Measurements from ENCODE around the gene APOLD1.
"Not testable (repeated sequence)": the region's sequence is repeated elsewhere in the genome, so short reads cannot be mapped to it uniquely, and the experiment has no call there.

Gene APOLD1

GRCh38 chr12:12839003-12839395 is 53.5 kb downstream of the APOLD1 start:
- H3K4me3 ChIP-seq (replicated peaks; ENCODE audit: low read depth, low read length): no peak overlapping the region
- no peak for DNase-seq (ENCODE audit: extremely low read depth, low read depth)
- TF ChIP-seq CTCF (IDR thresholded peaks at IDR 0.05; ENCODE audit: low read depth, low read length, missing control alignments): no peak

- not testable (repeated sequence) for DNase-seq (ENCODE audit: extremely low read depth, low read depth); H3K4me3 ChIP-seq (replicated peaks; ENCODE audit: low read depth, low read length)
These were observed 54.0 kb downstream of the APOLD1 start for GRCh38 chr12:12839439-12839838.

GRCh38 chr12:12839873-12840579 is 54.6 kb downstream of the APOLD1 start:
- H3K4me3 ChIP-seq (replicated peaks; ENCODE audit: low read depth, low read length): no peak overlapping the region
- peak; percentile 85 for DNase-seq (ENCODE audit: extremely low read depth, low read depth)
- no peak for TF ChIP-seq CTCF (IDR thresholded peaks at IDR 0.05; ENCODE audit: low read depth, low read length, missing control alignments)

GRCh38 chr12:12840580-12840899 is 55.1 kb downstream of the APOLD1 start:
- no peak for DNase-seq (ENCODE audit: extremely low read depth, low read depth)
- H3K4me3 ChIP-seq (replicated peaks; ENCODE audit: low read depth, low read length): no peak overlapping the region
- no peak for TF ChIP-seq CTCF (IDR thresholded peaks at IDR 0.05; ENCODE audit: low read depth, low read length, missing control alignments)
